GM18526 (cell line): Measurements from ENCODE around the gene PTPRN2.

ENCODE experiments used
- POLR2A ChIP-seq: IDR thresholded peaks from 3 replicates; pipeline ENCODE4 v1.6.1; 2011; ENCODE audit not compliant: insufficient read length; ENCODE audit errors: extremely low read depth

Gene PTPRN2

DNA sequence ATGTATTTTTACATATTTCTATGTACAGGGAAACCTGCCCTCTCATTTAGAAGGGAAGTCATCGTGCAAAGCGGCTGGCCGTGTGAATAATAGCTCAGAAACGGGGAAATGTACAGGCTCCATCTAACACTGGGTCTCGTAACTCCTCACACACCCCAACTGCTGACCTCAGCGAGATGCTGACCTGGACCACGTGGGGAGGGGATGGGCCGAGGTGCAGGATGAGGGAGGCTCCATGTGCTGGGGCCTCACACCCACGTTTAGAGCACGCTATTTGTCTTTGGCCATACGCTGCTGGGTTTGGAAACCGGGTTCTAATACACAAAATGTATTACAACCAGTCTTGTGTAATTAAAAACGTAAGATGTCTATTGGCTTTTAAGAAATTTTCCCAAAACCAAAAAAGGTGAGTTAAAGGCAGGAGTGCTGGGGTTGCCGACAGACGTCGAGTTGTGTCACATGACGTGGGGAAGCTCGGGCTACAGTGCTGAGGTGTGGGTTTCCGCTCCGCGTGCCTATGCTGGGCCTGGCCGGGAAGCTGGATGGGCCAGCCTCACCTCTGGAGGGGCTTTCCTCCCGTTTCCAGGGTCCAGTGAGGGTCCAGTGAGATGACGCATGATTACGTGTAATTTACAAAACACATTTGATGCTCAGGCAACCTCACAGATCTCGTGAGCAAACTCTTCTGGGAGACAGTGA, 1035.2 kb downstream of the PTPRN2 start:
- TF ChIP-seq POLR2A: no peak

DNA sequence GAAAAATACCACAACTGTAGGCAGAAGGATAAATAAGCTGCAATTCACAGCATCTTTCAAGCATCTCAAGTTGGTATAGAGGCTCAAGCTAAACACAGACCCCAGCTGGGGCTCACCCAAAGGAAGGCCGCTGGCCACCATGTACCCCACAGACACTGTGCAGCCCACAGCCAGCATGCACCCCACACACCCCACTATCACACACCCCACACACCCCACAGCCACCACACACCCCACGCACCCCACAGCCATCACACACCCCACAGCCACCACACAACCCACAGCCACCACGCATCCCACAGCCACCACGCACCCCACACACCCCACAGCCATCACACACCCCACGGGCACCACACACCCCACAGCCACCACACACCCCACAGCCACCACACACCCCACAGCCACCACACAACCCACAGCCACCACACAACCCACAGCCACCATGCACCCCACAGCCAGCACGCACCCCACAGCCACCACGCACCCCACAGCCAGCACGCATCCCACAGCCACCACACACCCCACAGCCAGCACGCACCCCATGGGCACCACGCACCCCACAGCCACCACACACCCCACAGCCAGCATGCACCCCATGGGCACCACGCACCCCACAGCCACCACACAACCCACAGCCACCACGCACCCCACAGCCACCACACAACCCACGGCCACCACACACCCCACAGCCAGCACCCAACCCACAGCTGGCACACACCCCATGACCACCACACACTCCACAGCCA, 1036.1 kb downstream of the PTPRN2 start:
- TF ChIP-seq POLR2A: no peak

DNA sequence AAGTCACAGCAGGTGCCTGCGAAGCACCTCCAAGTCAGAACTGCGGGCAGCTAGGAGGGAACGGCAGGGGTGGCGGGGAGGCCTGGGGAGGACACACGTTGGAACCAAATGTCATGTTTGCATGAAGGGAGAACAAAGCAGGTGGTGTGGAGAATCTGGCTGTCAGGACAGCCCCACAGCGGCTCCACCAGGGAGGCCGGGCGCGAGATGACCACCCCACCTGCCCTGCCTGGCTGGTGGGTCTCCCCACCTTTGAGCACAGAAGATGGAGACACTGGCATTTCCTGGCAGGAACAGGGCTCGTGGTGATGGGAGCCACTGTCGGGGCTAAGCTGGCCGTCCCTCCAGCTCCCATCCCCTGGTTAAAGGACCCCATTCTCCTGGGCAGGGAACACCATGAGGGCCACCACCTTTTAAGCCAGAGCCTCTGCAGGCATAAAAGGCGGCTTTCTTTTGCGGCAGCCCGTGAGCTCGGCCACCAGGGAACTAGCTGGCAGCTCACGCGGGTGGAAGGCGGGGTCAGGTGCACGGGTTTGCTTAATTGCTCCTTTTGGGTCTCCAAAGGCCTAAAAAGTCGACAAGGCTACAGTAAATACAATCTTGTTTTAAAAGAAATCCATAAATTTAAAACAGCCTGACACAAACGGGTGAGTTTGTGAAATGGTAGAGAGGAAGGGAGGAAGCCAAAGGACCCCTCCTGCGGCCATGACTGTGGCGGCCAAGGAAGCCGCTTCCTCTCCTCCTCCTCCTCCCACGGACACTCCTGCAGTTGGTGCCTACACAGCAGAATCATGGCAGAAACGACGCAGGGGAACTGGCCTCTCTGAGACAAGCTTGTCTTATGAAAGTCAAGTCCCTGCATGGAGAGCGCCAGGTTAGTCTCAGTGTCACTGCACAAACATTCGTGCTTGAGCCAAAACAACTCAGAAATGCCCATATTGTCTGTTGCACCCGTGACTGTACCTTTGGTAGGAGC, 1037.0 kb downstream of the PTPRN2 start:
- TF ChIP-seq POLR2A: no peak

DNA sequence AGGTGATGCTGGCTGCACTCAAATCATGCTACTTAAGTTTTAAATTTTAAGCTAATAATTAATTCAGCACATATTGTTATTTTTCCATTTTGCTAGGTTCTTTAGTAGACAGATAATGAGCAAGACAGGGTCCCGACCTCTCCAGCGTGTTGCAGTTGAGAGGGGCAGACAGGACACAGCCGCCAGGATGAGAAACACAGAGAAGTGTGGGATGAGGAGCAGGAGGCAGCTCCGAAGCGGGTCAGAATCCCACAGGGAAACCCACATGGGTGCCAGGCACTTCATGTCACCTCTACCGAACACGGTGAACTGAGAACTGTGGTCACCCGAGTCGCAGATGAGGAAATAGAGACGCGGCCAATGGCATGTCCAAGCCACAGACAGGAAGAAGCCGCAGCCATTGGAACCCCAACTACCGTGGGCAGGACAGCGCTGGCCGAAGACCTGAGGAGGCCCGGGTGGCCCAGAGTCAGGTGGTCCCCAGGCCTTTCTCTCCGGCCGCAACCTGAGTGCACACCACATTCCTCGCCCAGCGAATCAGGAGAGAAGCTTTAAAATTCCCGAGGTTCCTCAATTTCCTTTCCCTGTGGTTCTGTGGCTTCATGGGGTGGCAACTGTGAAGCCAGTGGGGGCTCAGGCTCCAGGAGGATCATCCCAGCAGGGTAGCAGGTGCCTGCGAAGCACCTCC, 1037.9 kb downstream of the PTPRN2 start:
- TF ChIP-seq POLR2A: no peak

DNA sequence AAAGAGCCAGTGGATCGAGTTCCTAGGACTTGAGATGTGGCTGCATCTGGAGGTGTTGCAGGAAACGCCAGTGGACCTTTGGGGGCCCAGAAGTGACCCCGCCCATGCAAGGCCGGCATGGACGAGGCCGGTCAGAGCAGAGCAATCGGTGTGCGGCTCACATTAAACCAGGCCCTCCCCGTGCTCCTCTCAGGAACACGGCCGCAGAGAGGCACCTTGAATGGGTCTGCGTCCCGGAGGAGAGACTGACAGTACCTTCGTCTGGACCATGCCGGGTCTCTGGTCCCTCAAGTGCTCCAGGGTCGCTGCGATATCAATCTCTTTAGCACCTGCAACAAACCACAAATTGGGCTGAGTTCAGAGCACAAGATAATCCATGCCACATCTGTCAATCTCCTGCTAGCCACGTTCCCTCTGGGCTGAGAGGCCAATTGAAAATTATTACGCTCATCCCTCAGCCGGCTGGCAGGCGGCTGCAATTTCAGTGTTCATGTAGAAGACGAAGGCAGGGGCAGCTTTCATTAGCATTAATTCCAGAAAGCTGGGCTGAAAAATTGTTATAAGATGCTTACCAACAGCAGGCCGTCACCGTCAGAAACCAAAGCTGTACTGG, 1038.8 kb downstream of the PTPRN2 start:
- TF ChIP-seq POLR2A: no peak

DNA sequence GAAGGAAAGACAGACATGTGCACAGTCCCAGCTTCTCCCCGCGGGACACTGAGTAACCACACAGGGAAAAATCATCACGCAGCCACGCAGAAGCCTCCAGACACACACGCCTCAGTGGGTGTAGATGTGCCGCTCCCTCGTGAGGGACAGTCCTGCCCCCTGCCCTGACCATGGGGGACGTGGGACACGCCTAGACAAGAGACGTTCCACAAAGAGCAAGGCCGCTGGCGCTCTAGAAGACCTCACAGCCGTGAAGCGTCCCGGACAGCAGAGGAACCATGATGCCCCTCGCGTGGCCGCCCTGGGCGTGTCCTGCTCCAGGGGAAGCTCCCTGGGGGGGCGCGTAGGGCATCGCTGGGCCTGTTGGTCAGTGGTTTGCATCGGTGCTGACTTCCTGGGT, 1040.0 kb downstream of the PTPRN2 start:
- no peak for TF ChIP-seq POLR2A

DNA sequence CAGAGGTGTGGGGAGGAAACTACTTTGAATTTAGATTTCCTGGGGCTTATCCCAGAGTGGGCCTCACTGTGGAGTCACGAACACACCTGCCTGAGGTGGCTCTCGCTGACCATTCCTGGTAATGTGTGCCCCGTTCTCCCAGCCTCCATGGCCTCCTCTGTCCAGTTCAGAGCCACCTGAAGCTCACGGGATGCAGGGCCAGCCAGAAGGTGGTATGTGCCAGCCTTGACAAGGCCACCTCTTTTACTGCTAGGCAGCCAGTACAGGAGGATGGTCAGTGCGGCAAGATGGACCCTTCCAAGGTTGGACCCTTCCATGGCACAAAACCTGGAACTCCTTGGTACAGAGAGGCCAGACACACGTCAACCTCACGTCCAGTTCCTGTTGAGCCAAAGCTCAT, 1040.5 kb downstream of the PTPRN2 start:
- TF ChIP-seq POLR2A: no peak

DNA sequence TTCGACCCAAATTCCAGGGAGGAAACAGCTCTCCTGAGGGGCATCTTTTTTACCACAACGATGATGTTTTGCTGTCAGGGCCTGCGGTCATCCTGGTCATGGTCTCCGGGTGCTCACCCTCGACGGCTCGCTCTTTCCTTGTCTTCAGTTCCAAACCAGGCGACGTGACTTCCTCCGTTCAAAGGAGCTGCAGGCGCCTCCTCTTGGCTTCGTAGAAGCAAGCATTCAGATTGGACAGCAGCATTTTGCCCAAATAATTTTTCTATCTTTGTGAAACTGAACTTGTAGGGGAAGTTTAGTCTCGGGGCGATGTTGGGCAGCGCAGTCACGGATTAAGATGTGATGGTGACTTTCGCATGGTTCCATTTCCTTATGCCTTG, 1042.0 kb downstream of the PTPRN2 start:
- TF ChIP-seq POLR2A: no peak

DNA sequence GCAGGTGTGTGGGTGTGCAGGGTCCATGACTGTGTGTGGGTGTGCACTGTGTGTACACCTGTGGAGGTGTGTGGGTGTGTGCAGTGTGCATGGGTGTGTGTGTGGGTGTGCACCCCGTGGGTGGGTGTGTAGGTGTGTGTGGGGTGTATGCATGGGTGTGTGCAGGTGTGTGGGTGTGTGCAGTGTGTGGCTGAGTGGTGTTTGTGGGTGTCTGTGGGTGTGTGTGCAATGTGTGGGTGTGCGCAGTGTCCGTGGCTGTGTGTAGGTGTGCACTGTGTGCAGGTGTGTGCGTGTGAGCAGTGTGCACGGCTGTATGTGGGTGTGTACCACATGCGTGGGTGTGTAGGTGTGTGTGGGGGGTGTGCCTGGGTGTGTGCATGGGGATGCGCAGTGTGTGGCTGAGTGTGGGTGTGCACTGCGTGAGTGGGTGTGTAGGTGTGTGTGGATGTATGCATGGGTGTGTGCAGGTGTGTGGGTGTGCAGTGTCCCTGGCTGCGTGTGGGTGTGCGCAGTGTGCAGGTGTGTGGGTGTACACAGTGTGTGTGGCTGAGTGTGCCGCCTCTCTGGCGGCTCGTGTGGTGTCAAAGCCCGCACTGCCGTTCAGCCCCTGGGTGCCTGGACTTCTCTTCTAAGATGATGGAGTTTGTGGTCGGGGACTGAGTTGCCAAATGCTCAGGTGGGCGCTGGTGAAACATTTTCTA, 1042.5 kb downstream of the PTPRN2 start:
- TF ChIP-seq POLR2A: no peak

DNA sequence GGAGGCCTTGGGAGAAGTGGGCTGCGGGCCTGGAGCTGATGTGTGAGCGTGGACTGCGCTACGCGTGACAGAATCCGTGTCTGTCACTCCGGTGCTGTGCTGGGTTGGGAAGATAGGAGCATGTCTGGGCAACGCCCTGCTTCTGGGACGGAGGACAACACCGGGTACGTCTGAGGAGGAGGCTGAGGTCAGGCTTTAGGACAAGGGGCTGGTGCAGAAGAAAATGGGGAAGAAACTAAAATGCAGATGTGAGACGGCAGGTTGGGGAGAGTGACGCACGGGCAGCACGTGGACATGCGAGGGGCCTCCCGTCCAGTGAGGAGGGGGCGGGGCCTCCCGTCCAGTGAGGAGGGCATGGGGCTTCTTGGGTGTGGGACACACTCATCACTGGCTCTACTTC, 1043.4 kb downstream of the PTPRN2 start:
- no peak for TF ChIP-seq POLR2A

DNA sequence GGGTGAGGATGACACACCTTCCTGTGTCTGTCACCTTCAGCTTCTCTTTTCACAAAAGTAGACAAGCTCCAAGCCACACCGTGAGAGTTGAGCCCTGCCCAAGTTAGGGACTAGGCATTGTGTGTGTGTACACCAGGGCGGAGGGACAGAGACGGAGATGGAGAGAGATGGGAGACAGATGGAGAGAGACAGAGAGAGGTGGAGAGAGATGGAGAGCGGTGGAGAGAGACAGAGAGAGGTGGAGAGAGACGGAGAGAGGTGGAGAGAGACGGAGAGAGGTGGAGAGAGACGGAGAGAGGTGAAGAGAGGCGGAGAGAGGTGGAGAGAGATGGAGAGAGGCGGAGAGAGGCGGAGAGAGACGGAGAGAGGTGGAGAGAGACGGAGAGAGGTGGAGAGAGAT, 1043.8 kb downstream of the PTPRN2 start:
- no peak for TF ChIP-seq POLR2A

DNA sequence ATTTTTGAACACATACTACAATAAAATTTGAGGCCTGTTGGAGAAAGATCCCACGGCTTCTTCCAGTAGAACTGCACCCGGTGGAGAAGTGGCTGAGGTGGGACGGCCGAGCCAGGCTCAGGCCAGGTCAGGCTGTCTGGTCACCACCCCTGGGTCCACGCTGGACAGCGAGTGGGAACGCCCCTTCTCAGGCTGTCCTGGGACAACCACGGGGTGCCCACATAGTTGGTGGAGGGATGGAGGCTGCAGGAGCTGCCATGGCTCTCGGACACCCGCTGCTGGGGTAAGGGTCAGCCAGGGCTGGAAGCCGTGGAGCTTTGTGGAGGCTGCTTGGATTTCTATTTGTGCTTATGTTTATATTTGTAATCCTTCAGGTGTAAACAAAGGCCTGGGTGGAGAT, 1044.3 kb downstream of the PTPRN2 start:
- no peak for TF ChIP-seq POLR2A

DNA sequence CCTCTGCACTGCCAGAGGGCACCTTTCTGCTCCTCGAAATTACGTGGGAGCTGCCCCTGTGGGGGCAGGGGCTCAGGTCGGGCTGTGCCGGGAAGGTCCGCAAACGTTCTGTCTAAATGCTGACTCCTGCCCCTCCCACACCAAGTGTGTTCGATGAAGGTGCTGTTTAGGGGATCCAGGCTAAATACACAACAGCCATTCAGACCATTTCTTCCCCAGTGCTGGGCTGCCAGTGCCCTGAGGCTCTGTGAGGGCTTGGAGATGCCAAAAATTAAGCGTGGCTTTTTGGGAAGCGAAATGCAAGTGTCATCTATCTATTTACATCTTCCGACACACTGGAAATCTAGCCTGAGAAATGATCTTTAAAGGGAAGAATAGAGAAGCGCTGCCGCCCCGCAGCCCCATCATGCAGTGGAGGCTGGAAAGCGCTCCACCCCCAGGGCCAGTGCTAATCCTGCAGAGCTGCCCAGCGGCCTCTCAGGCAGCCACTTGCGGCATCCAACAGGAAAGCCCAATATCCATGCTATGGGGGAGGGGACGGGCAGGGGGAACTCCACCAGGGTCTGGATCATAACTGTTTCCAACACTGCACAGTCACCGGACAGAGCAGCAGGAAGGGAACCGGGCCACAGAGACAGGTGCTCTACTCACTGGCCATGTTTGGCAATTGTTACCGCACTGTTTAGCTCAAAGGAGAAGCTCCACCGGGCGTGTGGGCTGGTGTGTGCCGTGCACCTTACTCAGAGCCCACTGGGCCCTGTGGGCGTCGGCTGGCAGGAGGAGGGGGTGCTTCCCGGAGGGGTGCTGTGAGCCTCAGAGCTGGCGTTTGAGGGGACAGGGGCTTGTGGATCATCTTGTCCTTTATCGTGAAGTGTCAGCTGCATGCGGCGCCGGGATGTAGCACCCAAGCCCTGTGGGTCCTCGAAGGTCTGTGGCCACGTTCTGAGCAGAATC, 1045.3 kb downstream of the PTPRN2 start:
- TF ChIP-seq POLR2A: no peak
